Sciatic nerve (tissue), 2 donors: Measurements from ENCODE around the gene NDUFA12. TPM values are rescaled to one million over a fixed set of nuclear protein-coding genes. Genes with fewer than 3 reads are reported as not detected.
"Not testable (repeated sequence)": the region's sequence is repeated elsewhere in the genome, so short reads cannot be mapped to it uniquely, and the experiment has no call there.

ENCODE experiments used
- ATAC-seq: fragments of 200-7000 bp; cut with Tn5 transposase; one replicate; pipeline ENCODE4 v1.9.1; 2020; ENCODE audit warnings: mild to moderate bottlenecking, moderate library complexity
- DNase-seq: peaks from one replicate; pipeline ENCODE4 v3.0.0-alpha.2; 2020; ENCODE audit warnings: low spot score
- intact Hi-C: fragments of 100-400 bp; cut with DNase I; formaldehyde crosslinking; loops from one replicate; pipeline ENCODE4 v1.14.2; 2022
- total RNA-seq: library from RNA; stranded (reverse); fragmentation: NEBNext Ultra II Directional; extraction: Animal tissue kit (Norgen Biotek cat#: 25700); gene quantifications from one replicate; pipeline ENCODE4 v1.2.1, GENCODE V29; 2021
- donor health status: DM: no; HTN: no; CAD: no.
- donor health status: DM: no; HTN: no; CAD: no.

The NDUFA12 gene
- total RNA-seq, 1 donor from 2014 or later = 66.1 TPM

DNA sequence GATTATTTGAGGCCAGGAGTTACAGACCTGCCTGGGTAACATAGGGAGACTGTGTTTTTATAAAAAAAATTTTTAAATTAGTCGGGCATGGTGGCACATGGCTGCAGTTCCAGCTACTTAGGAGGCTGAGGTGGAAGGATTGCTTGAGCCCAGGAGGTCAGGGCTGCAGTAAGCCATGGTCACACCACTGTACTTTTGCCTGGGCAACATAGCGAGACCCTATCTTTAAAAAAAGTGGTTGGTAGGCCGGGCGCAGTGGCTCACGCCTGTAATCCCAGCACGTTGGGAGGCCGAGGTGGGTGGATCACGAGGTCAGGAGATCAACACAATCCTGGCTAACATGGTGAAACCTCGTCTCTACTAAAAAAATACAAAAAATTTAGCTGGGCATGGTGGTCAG lies 18.4 kb downstream of the NDUFA12 start:
- ATAC-seq, intact Hi-C loops, DNase-seq: not testable (repeated sequence)

DNA sequence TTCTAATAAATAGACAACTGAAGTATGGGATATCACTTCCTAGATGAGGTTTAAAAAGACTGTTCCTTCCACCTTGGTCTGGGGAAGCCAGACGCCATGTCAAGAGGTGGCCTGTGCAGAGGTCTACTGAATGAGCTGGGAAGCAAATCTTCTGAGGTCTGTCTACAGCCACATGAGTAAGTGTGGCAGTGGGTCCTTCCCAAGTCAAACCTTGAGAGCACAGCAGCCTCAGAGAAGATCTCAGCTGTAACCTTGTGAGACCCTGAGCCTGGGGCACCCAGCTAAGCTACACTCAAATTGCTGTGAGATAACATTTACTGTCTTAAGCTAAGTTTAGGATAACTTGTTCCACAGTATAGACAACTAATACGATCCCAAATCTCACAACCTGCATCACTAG lies 20.2 kb downstream of the NDUFA12 start:
- ATAC-seq (no peak), DNase-seq (no peak)
- intact Hi-C loops = no loop called here

DNA sequence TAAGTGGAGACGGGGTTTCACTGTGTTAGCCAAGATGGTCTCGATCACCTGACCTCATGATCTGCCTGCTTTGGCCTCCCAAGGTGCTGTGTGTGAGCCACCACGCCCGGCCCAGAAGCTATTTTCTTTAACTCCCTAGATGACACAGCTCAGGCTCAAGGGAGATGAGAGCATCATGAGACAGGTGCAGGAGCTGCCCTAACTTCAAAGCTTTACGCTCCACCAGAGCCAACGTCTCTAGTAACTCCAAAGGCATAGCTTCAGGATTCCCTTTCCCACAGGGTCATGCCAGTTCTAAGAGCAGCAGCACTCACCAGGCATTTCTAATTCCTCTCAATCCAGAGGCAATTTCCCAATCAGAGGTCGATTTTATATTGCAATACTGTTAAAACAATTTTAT lies 21.0 kb downstream of the NDUFA12 start:
- intact Hi-C loops = no loop called here
- ATAC-seq (no peak), DNase-seq (no peak)

DNA sequence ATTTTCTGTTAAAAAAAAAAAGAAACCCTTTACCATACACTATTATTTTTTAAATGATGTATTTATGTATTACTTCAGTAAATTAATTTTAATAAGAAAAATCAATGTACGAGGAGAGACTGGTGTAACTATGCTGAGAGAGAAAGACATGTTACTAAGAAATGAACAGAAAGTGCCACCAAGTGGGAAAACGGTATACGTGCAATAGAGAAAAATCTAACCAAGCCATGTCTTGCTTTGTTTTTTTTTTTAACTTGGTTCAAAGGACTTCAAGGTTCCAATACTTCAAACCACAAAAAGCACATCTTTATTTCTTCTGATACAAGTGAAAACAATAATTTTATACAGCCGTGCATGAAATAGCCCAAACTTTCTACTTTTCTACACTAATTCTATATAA lies 22.9 kb downstream of the NDUFA12 start:
- intact Hi-C loops = no loop called here
- ATAC-seq (no peak), DNase-seq (no peak)

DNA sequence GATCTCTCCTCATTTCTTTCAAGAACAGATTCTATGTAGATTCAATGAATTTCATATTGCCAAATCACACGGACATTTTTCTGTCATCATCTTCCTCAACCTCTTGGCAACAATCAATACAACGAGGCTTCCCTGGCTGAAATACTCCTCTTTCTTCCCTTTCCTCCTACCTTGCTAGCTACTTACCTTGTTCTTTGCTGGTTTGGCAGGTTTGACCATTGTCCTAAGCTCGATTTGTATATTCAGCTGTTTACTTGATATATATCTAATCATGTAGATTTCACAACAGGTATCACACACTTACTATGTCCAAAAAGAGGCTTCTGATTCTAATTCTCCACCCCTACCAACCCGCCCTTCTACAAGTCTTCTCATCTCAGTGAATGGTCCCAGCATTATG lies 23.6 kb downstream of the NDUFA12 start:
- intact Hi-C loops = no loop called here
- ATAC-seq (no peak), DNase-seq (no peak)

DNA sequence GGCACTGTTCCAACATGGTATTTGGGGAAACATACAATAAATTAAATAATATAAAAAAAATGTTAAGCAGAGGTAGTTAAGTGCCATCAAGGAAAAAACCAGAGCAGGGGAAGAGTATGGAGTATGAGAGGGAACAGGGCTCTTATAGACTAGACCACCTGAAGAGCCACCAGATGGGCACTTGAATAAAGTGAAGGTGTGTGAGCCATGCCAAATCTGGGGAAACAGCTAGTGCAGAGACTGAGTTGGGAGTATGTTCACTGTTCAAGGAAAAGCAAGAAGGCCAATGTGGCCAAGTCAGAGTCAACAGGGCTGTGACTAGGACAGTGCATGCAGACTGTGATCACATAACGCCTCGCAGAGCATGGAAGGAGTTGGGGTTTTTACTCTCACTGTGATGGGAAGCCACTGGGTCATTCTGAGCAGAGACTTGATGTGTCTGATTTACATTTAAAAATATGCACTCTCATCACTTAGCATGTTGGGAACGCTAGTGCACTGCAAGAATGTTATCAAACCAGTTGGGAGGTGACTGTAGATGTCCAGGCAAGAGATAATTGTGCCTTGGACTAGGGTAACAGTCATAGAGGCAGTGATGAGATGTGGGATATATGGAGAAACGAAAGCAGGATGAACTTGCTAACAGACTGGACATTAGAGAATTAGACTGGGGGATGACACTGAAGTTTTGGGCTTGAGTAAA lies 25.6 kb downstream of the NDUFA12 start:
- DNase-seq (no peak), ATAC-seq (no peak)
- intact Hi-C loops = no loop called here

DNA sequence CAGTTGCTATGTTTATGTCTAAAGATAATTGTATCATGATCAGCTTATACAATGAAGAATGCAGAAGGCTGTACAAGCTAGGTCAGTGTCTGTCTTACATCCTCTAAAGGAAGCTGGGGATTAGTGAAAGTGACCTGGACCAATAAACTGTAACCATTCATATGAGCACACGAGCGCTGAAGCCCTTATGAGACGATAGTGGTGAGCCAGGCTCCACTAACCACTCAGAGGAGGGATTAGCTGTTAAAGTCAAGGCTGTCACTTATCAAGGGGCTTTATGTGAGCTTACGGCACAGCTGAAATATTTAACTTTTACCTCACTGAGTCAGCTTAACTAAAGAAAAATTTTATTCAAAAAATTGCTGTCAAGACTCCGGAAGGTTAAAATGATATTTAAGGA lies 30.3 kb downstream of the NDUFA12 start:
- ATAC-seq (no peak), DNase-seq (no peak)
- intact Hi-C loops = no loop called here

DNA sequence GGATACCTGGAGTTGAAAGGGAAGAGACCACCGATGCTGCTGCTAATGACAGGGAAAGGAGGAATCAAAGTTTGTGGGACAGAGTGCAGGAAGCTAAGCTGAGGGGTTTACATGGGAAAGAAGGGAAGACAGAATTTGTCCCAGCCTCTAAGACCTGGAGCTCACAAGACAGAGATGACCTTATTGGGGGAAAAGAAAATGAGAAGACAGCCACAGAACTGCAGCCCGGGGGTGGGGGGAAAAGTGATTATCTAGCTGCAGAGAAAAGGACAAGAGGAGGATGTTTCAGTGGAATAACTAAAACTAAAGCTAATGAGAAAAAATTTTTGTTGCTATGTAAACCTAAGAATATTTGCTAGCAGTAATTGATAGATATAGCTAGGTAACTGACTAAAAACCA lies 30.7 kb downstream of the NDUFA12 start:
- DNase-seq (no peak), ATAC-seq (no peak)
- intact Hi-C loops = no loop called here

DNA sequence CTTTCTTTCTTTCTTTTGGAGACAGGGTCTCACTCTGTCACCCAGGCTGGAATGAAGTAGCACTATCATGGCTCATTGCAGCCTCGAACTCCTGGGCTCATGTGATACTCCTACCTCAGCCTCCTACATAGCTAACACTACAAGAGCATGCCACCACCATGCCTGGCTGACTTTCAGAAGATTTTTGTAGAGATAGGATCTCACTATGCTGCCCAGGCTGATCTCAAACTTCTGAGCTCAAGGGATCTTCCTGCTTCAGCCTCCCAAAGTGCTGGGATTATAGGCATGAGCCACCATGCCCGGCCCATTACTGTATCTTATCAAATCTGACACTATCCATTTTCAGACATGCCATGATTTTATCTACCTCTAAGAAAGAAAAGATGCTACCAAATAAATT lies 31.6 kb downstream of the NDUFA12 start:
- no peak for ATAC-seq
- intact Hi-C loops = no loop called here
- no peak for DNase-seq

DNA sequence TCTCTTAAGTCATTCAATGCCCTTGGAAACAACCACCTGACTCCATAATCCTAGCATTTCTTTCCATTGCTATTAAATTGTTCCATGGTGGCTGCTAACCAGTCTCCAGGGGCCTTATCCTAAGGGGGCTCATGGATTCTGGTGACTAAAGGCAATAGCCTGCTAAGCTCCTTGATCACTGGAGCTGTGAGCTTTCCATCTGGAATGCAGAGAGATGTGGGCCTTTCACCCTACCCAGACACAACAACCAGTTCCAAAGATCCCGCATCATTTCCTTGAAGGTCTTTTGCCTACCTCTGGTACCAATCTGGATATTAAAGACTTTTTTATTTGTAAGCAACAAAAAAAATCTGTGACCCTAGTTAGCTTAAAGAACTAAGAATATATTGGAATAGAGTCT lies 32.9 kb downstream of the NDUFA12 start:
- no peak for ATAC-seq
- intact Hi-C loops = no loop called here
- no peak for DNase-seq

DNA sequence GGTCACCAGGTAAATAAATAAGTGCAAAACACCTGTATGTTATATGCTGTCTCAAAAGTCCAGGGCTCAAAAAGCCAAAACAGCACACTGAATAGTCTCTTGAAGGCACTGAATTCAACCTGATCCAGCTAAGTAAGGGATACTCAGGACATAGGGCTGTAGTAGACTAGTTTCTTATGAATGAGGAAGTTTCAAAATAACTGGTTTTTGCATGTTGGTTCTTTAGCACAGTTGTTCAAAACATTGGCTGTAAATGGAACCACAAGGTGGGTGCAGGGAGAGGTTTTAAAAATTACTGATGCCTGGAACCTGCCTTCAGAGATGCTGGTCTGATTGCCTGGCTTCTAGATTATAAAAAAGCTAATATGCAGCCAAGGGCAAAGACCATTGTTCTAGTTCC lies 34.1 kb downstream of the NDUFA12 start:
- intact Hi-C loops = no loop called here
- ATAC-seq = no peak
- no peak for DNase-seq

DNA sequence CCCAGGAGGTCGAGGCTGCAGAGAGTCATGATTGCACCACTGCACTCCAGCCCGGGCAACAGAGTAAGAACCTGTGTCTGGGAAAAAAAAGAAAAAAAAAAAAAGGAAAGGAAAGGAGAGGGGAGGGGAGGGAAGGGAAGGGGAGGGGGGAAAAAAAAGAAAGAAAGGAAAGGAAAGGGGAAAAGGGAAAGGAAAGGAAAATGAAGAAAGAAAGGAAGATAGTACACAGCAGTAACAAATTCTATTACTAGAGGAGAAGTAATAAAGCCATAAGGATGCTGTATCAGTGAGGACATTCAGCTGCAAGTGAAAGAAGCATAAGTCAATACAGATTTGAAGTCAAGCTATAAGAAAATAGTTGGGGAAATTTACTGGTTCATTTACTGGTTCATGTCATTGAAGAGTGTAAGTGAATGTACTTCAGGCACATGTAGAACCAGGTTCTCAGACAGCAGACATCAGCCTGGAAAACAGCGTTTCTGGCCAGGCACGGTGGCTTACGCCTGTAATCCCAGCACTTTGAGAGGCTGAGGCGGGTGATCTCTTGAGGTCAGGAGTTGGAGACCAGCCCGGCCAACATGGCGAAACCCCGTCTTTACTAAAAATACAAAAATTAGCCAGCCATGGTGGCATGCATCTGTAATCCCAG lies 37.4 kb downstream of the NDUFA12 start:
- intact Hi-C loops = no loop called here
- ATAC-seq (no peak), DNase-seq (no peak)

DNA sequence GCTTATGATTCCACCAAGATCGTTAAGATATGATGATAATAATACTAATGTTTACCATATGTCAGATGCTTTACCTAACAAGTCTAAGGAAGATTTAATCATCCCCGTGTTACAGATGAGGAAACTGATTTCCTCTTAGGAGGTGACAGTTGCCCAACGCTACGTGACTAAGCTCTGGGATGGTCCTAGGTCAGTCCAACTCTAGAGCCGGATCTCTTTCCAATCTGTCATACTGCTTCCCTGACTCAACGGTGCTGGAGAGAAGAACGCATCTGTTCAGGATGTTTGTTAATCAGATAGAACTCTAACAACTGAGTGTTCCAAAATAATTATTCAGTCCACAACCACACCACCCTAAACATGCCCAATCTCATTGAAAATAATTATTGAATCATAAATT lies 39.8 kb downstream of the NDUFA12 start:
- DNase-seq (no peak), ATAC-seq (no peak)
- intact Hi-C loops = no loop called here

DNA sequence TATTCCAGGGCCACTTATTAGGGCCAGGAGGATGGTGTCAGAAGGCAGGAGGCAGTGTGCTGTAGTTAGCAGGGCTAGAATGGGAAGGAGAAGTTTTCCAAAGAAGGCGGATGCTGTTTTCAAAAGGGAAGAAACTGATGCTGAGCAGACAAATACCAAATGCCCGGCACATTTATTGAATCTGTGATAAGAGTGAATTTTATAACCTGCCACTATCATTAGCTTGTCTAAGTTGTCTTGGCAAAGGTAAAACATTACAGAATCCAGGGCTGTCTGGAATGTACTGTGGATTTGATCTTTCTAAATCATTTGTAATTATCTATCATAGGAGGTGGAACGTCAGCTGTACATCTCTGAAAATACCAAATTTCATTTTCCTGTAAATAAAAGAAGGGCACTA lies 40.8 kb downstream of the NDUFA12 start:
- intact Hi-C loops = no loop called here
- ATAC-seq = no peak
- no peak for DNase-seq

DNA sequence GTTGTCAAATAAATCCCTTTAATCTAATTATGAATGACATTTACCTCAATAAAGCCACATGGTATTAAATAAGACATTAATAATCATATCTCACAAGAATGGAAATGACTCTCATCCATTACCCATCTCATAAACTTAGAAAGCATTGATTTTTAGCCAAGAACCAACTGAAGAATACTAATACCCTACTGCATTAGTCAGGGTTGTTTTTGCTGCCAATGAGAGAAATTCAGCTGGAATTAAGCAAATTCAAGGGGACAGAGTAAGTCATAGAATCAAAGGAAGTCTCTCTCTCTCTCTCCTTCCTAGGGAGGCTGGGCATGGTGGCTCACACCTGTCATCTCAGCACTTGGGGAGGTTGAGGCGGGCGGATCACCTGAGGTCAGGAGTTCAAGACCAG lies 41.6 kb downstream of the NDUFA12 start:
- ATAC-seq (no peak), DNase-seq (no peak)
- intact Hi-C loops = no loop called here

DNA sequence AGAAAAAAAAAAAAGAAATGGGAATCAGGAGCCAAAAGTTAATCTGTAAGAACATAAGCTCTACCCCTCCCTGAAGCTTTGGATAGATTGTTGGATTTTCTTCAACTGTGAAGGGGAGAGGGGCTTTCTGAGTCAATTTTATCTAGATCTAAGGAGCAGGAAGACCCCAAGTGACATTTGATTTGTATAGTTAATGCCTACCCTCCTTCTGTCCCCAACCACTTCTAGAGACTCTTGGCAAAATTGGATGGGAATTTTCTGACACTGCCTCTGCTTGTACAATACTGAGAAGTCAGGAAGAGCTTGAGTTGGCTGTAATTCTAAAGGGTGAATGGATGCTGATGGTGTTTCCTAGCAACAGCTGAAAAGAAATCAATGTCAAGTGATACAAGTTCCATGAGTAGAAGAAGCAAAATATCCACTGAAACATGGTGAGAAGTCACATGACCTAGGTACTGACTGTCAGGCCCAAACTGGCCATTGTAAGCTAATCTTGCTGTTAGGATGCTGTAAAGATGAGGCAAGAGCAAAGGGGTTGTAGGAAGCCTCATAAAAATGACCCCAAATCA lies 42.2 kb downstream of the NDUFA12 start:
- ATAC-seq (no peak), DNase-seq (no peak)
- intact Hi-C loops = no loop called here

DNA sequence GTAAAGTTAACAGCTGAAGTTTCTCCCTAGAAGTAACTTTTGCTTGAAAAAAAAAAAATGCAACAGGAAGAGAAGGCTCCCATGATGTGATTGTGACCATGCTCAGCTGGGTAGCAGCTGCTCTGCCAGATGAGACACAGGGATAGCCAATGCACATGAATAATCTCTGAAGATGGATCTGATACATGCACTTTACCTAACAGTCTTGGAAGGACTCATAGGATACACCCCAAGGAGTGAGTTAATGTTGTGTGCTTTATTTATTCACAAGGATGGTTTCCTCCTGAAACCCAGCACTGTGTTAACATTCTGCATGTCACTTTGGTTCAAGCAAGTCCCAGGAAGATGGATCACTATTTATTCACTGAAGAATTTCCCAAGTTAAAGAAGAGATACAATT lies 46.5 kb downstream of the NDUFA12 start:
- intact Hi-C loops = no loop called here
- no peak for ATAC-seq
- no peak for DNase-seq

DNA sequence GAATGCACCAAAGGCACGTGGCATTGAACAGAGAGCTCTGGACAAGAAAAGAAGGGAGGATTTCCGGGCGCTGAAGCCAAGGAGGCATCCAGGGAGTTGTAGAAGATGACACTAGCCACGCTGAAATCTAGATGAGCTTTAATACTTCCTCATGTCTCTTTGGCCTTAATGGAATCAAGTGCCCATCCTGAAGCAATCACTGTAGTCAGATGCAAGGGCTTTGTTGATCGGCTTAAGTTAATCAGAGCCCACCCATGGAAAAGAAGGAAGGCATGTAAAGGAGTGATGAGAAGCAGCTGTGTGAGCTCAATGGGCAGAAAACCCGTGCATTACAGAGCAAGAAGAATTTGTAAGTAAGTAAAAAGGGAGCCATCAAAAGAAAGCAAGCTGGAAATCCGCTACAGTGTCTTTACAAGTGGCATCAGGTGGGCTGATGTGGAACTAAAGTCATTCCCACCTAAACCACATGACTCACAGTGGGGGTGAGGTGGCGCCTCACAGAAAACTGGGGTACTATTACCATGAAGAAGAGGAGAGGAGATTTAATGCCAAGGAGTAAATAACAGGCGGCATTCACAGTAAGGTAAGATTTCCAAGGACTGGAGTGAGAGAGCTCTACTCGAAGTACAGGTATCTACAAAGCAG lies 48.4 kb downstream of the NDUFA12 start:
- DNase-seq = no peak
- ATAC-seq = no peak
- intact Hi-C loops = no loop called here

DNA sequence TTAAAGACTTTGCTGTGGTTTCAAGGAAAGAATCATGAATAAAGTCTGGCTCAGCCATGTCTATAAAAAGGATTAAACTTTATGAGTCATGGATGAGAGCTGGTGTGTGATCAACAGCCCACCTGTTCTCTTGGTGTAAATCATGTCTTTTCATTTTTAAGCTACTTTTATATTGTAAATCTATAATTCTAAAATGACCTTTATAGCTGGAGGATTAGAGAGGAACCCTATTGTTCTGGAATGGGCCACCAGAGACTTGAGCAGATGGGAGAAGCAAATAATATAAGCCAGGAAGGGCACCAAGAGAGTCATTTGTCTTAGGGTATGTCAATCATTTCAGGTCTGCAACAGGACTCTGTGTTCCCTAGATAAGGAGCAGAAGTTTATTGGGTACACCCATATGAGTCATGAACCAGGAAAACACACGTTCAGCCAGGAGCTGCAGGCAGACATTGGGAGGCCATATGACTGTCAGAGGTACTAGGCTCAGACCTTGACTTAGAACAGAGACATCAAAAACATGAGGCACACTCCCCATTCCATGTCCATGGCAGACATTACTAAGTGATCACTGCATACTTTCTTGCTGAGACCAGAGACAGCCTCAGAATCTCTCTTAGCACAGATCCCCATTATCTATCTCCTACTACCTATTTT lies 49.3 kb downstream of the NDUFA12 start:
- intact Hi-C loops = no loop called here
- peak; percentile 21 for ATAC-seq
- no peak for DNase-seq

DNA sequence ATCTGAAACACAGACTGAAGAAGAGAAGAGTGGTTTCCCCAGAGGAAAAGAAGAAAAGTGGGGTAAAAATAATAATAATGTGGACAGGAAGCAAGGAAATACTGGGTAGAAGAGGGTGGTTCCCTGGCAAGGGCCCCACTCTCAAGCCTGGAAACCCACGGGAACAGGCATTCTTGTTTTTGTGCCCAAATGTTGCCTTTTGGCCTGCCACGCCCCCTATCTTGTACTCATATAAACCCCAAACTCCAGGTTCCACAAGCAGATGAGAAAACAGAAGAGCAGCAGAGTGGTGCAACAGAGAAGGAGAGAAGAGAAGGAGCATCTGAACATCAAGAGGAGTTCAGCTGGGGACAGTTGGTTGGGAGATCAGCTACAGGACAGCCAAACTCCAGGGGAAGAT lies 51.2 kb downstream of the NDUFA12 start:
- DNase-seq = peak; percentile 62
- intact Hi-C loops = no loop called here

More for the DNA sequence above, 51.2 kb downstream of the NDUFA12 start:
- peak; percentile 72 for ATAC-seq
